ENCODE data around the gene DLK2.

GRCh38 chr6:43447604-43448003 lies 7.7 kb downstream of the DLK2 start:
- TF ChIP-seq EZH2 (IDR thresholded peaks at IDR 0.05) = no peak
- no peak for TF ChIP-seq RAD21 (IDR thresholded peaks at IDR 0.05; ENCODE audit: low read depth)
- no peak for TF ChIP-seq SP1 (IDR thresholded peaks at IDR 0.05; ENCODE audit: low read depth)
- no peak for TF ChIP-seq CTCF (IDR thresholded peaks at IDR 0.05 in 2 of 3, conservative IDR thresholded peaks at IDR 0.05 in 1 of 3; ENCODE audit: borderline replicate concordance in 1 of 3, insufficient read depth in 1 of 3, low read depth in 2 of 3, low read length in 2 of 3)
- TF ChIP-seq POLR2A (IDR thresholded peaks at IDR 0.05; ENCODE audit: borderline replicate concordance, extremely low read depth, insufficient read depth, insufficient read length) = no peak

Measured in HCT116 (cell line).